K562 (cell line): ENCODE data around the gene FEN1. TPM values are rescaled to one million over a fixed set of nuclear protein-coding genes. Genes with fewer than 3 reads are reported as not detected.

Experiments used
- ATAC-seq: fragments of 200-7000 bp; cut with Tn5 transposase; 3 replicates; pipeline ENCODE4 v1.9.1; 2020; ENCODE audit warnings: moderate library complexity
- BruUV-seq: library from RNA; stranded (reverse); fragments of 400-500 nt; replicated peaks from 2 replicates; lab custom pipeline; 2021; lab: Mats Ljungman, UMichigan
- CTCF ChIA-PET: fragments of 300-600 bp; formaldehyde crosslinking; extraction: SDS; loops from one replicate; lab custom pipeline; 2021; ENCODE audit warnings: low intra/inter-chr PET ratio; lab: Yijun Ruan, JAX
- POLR2A ChIA-PET: fragments of 300-600, 350-650 bp; sonication (Branson Sonifier 250); formaldehyde crosslinking; extraction: SDS; loops from one replicate; lab custom pipeline; 2021; ENCODE audit warnings: antibody characterized with exemption, inconsistent platforms; lab: Yijun Ruan, JAX
- DNase-seq, 4 experiments: peaks; one replicate each; pipeline versions ENCODE4 v3.0.0 to v3.0.0-alpha.2; 2011 to 2018; ENCODE audit warnings: low spot score in 3 of 4, mixed read lengths in 3 of 4; ENCODE audit errors: extremely low read depth in 1 of 4
- FAIRE-seq: peaks from 2 replicates; lab custom pipeline; 2011; peaks lifted over from hg19 to GRCh38; lab: Jason Lieb, UNC
- H2AFZ ChIP-seq: 2 replicates; pipeline ENCODE4 v1.6.0; 2011; ENCODE audit warnings: low read depth, low read length, control low read depth, inconsistent platforms
- H3K27ac ChIP-seq: fragments of 200-600 bp; 3 replicates; pipeline ENCODE4 v1.8.0; 2011; ENCODE audit warnings: low read depth, mild to moderate bottlenecking, control low read depth, inconsistent platforms, low read length, moderate library complexity, mixed read lengths; ENCODE audit errors: extremely low read depth
- H3K27me3 ChIP-seq, 2 experiments: fragments of 300-600 bp in 1 of 2; 2 replicates in 1 of 2; 3 replicates in 1 of 2; pipeline versions ENCODE4 v1.6.0 to v1.8.0; 2011; ENCODE audit warnings: inconsistent platforms in 2 of 2, low read length in 2 of 2, mild to moderate bottlenecking in 1 of 2, mixed read lengths in 1 of 2, moderate library complexity in 1 of 2; ENCODE audit not compliant: control insufficient read depth in 2 of 2, insufficient read depth in 2 of 2
- H3K36me3 ChIP-seq: fragments of 300-600 bp; 3 replicates; pipeline ENCODE4 v1.8.0; 2011; ENCODE audit warnings: mild to moderate bottlenecking, low read length, inconsistent platforms; ENCODE audit not compliant: control insufficient read depth, insufficient read depth
- H3K4me1 ChIP-seq, 2 experiments: fragments of 200-600 bp in 1 of 2; replicated peaks in 1 of 2; 2 replicates in 1 of 2; 3 replicates in 1 of 2; pipeline versions ENCODE4 v1.5.1 to v1.8.0; 2011; ENCODE audit warnings: inconsistent platforms in 2 of 2, low read length in 2 of 2, mild to moderate bottlenecking in 1 of 2, mixed read lengths in 1 of 2, moderate library complexity in 1 of 2; ENCODE audit not compliant: control insufficient read depth in 2 of 2, insufficient read depth in 2 of 2
- H3K4me2 ChIP-seq: 2 replicates; pipeline ENCODE4 v1.6.1; 2011; ENCODE audit warnings: low read length, control low read depth, inconsistent platforms, mixed read lengths; ENCODE audit not compliant: insufficient read depth
- H3K4me3 ChIP-seq: fragments of 200-600 bp; sonication (generic), shearing (Covaris generic); 2 replicates; pipeline ENCODE4 v1.5.1; 2016; ENCODE audit warnings: control low read depth, inconsistent platforms
- H3K79me2 ChIP-seq: fragments of 200-600 bp; 3 replicates; pipeline ENCODE4 v1.8.0; 2011; ENCODE audit warnings: low read length, inconsistent platforms; ENCODE audit not compliant: control insufficient read depth, insufficient read depth
- H3K9ac ChIP-seq, 2 experiments: 2 replicates each; pipeline versions ENCODE4 v1.6.0 to v1.6.1; 2011; ENCODE audit warnings: low read depth in 2 of 2, low read length in 2 of 2, control low read depth in 1 of 2, inconsistent platforms in 1 of 2, mild to moderate bottlenecking in 1 of 2, mixed read lengths in 1 of 2; ENCODE audit not compliant: insufficient read depth in 1 of 2
- H3K9me1 ChIP-seq: one replicate; pipeline ENCODE4 v1.6.0; 2011; ENCODE audit warnings: inconsistent platforms, mild to moderate bottlenecking, low read length, moderate library complexity; ENCODE audit not compliant: control insufficient read depth, insufficient read depth
- H3K9me3 ChIP-seq: replicated peaks from 2 replicates; pipeline ENCODE4 v1.5.1; 2011; ENCODE audit warnings: low read depth, low read length, inconsistent platforms; ENCODE audit not compliant: control insufficient read depth, insufficient read depth
- H4K20me1 ChIP-seq: replicated peaks from 2 replicates; pipeline ENCODE4 v1.6.1; 2011; ENCODE audit warnings: low read length, inconsistent platforms, mixed read lengths; ENCODE audit not compliant: control insufficient read depth, insufficient read depth
- CREM ChIP-seq: IDR thresholded peaks from 2 replicates; pipeline ENCODE4 v1.6.1; 2014; ENCODE audit warnings: antibody characterized with exemption, low read depth
- HDAC8 ChIP-seq: fragments of 450-650 bp; IDR thresholded peaks from 2 replicates; pipeline ENCODE4 v1.6.1; 2016; ENCODE audit warnings: mild to moderate bottlenecking, missing genetic modification characterization, moderate library complexity, missing compliant biosample characterization
- POLR2G ChIP-seq: fragments of 200-400 bp; formaldehyde crosslinking; IDR thresholded peaks from 2 replicates; pipeline ENCODE4 v1.6.1; 2017; ENCODE audit warnings: low read depth, mild to moderate bottlenecking, antibody characterized with exemption, low read length, moderate library complexity
- ZNF764 ChIP-seq: fragments of 250-450 bp; sonication (Bioruptor Pico); IDR thresholded peaks from 2 replicates; pipeline ENCODE4 v1.4.0; 2020; ENCODE audit warnings: low read depth, mild to moderate bottlenecking, moderate library complexity
- WGBS: fragments of 100-300 bp; shearing (Covaris generic); methylation state at CpG from one replicate; pipeline ENCODE4 v1.1.6; 2016; ENCODE audit warnings: low coverage, mixed read lengths; ENCODE audit not compliant: insufficient coverage; ENCODE audit errors: missing lambda C conversion rate; 5-methylcytosine and 5-hydroxymethylcytosine counted together
- in situ Hi-C: fragments of 300-500 bp; cut with MboI; formaldehyde crosslinking; loops from 4 replicates; pipeline ENCODE4 v1.15.0; 2018; ENCODE audit warnings: inconsistent platforms, mixed read lengths
- intact Hi-C: fragments of 100-400 bp; cut with micrococcal nuclease; formaldehyde crosslinking; loops from 2 replicates; pipeline ENCODE4 v1.14.2; 2022
- polyA plus RNA-seq, 8 experiments: library from polyadenylated mRNA; depleted of rRNA in 4 of 8; stranded (reverse) in 5 of 8; unstranded in 3 of 8; fragments of >200 nt; fragmentation: Nextera tagmentation in 2 of 8; fragmentation: Illumina TruSeq in 1 of 8; extraction: Ambion mirVana in 2 of 8; extraction: Trizol in 1 of 8; gene quantifications; 2 replicates each; pipeline versions ENCODE4 v1.2.1 to v1.2.3, GENCODE V29; 2011 to 2014; ENCODE audit warnings: inconsistent platforms in 1 of 8, missing spikeins in 1 of 8
- total RNA-seq, 7 experiments: library from RNA; depleted of rRNA in 6 of 7; stranded (reverse); fragments of >200 nt in 6 of 7; fragmentation: Illumina TruSeq in 2 of 7; extraction: Trizol in 2 of 7; gene quantifications; 2 replicates each; pipeline versions ENCODE4 v1.2.1 to v1.2.3, GENCODE V29; 2011 to 2021; ENCODE audit warnings: low replicate concordance in 1 of 7

The FEN1 gene
- total and polyA plus RNA-seq, 9 of the 15 experiments (the other 6 are each of a cell fraction or from before 2014, with no cell fraction given), result 58.1 to 156 (median 137) TPM

GRCh38 chr11:61766353-61766841 lies 26.3 kb upstream of the FEN1 start:
- Histone ChIP-seq H3K9me3 (no peaks in the 10 kb centered on the region), H3K79me2 (no peaks in the 10 kb centered on the region; the same call in 2 of the 3 replicates), H2AFZ (no peak overlapping the region), H4K20me1 (0 out of 2 replicates have a peak, but pooled peaks cover 6% of the 10 kb centered on the region), H3K9me1 (no peaks in the 10 kb centered on the region), H3K9ac (peak overlapping the region in 1 of 2 experiments; percentile 75; a peak in 2 of 4 replicates), H3K36me3 (peaks cover 3% of the 10 kb centered on the region; the same call in 1 of the 3 replicates), H3K4me1 (peaks cover 12 to 68% of the 10 kb centered on the region in 2 experiments; a peak in 4 of 5 replicates), H3K4me2 (no peak overlapping the region), H3K4me3 (no peak overlapping the region), H3K27ac (no peak overlapping the region), H3K27me3 (no peaks in the 10 kb centered on the region)
- in situ Hi-C loops (no loop called here), intact Hi-C loops (no loop called here)
- FAIRE-seq (no peak), DNase-seq (no peak), ATAC-seq (no peak)
- POLR2A ChIA-PET, result interaction anchor here (0.7 to 1.3 kb wide), 4 partner anchors 9 to 26 kb away, joined by 3 to 6 read pairs (median 5); partner anchors contain the start of genes FEN1 and TMEM258
- TF ChIP-seq ZNF764 (CRISPR knock-in tag) (no peak), HDAC8 (no peak), POLR2G (peak; percentile 6; the same call in 1 of the 2 replicates), CREM (no peak)
- no TSS peak for BruUV-seq
- WGBS, result 90% methylated on average over 13 of the region's 13 CpGs
- CTCF ChIA-PET, result no interaction called here
